Fibroblast of skin of left quadriceps (primary cell): ENCODE measurements around the gene ATRN.

Source experiments
- DNase-seq, 2 experiments: peaks; one replicate each; pipeline ENCODE4 v3.0.0-alpha.2; 2013; ENCODE audit warnings: low read depth in 2 of 2

The ATRN gene

GRCh38 chr20:3696200-3696599 lies 225.4 kb downstream of the ATRN start:
- DNase-seq: no peak

GRCh38 chr20:3696745-3697587 lies 226.1 kb downstream of the ATRN start:
- no peak for DNase-seq

GRCh38 chr20:3697588-3698305 lies 226.9 kb downstream of the ATRN start:
- DNase-seq: no peak

- no peak for DNase-seq
Observed at GRCh38 chr20:3698591-3699001, 227.8 kb downstream of the ATRN start.

GRCh38 chr20:3699037-3699436 lies 228.2 kb downstream of the ATRN start:
- DNase-seq: no peak
